ENCODE results near the gene SOSTDC1.
"Not testable (repeated sequence)": the region's sequence is repeated elsewhere in the genome, so short reads cannot be mapped to it uniquely, and the experiment has no call there.

The SOSTDC1 gene

GRCh38 chr7:16492513-16493062 is 27.1 kb upstream of the SOSTDC1 start:
- DNase-seq = no peak
- Mint-ChIP-seq H3K27me3 (peaks cover 0 to 9% of the 10 kb centered on the region in 2 donors), H3K9me3 (no peaks in the 10 kb centered on the region), H3K4me3 (no peak overlapping the region), H3K27ac (no peak overlapping the region), H3K4me1 (ENCODE audit: low read depth in 2 of 2) (no peaks in the 10 kb centered on the region), H3K36me3 (ENCODE audit: insufficient read depth) (no peaks in the 10 kb centered on the region)
- no peak for ATAC-seq (replicated peaks)

GRCh38 chr7:16491148-16491547 is 25.6 kb upstream of the SOSTDC1 start:
- Mint-ChIP-seq H3K9me3 (no peaks in the 10 kb centered on the region), H3K4me1 (ENCODE audit: low read depth in 2 of 2) (no peaks in the 10 kb centered on the region)
- ATAC-seq (replicated peaks) = no peak

GRCh38 chr7:16484453-16485158 is 19.1 kb upstream of the SOSTDC1 start:
- Mint-ChIP-seq H3K27ac (no peak overlapping the region), H3K4me1 (ENCODE audit: low read depth in 2 of 2) (no peaks in the 10 kb centered on the region), H3K9me3 (no peaks in the 10 kb centered on the region), H3K4me3 (no peak overlapping the region), H3K27me3 (no peaks in the 10 kb centered on the region), H3K36me3 (ENCODE audit: insufficient read depth) (no peaks in the 10 kb centered on the region)
- no peak for DNase-seq
- ATAC-seq (replicated peaks) = no peak

More at GRCh38 chr7:16491148-16491547, 25.6 kb upstream of the SOSTDC1 start:
- Mint-ChIP-seq H3K36me3 (ENCODE audit: insufficient read depth) (no peaks in the 10 kb centered on the region), H3K4me3 (no peak overlapping the region), H3K27me3 (peaks cover 0 to 9% of the 10 kb centered on the region in 2 donors), H3K27ac (no peak overlapping the region)
- no peak for DNase-seq

DNA sequence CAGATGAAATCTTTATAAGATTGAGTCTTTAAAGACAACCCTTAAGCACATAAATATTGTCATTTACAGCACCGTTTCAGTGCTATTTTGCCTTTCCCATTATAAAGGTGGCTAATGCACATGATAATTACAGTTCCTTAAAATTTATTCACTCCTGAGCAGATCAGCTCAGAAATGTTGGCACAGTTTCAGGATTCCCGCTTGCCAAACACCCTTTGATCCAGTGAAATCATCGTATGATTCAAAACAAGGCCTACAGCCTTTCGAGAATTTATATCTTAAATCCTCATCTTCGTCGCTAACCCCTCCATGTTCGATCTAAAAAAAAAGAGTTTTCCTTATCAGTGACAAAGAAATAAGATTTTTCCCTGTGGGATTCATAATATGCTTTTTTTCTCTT is 14.1 kb upstream of the SOSTDC1 start:
- Mint-ChIP-seq H3K4me3 (no peak overlapping the region), H3K36me3 (ENCODE audit: insufficient read depth) (no peaks in the 10 kb centered on the region), H3K27me3 (peaks cover 0 to 10% of the 10 kb centered on the region in 2 donors), H3K27ac (no peak overlapping the region), H3K9me3 (no peaks in the 10 kb centered on the region), H3K4me1 (ENCODE audit: low read depth in 2 of 2) (no peaks in the 10 kb centered on the region)
- ATAC-seq (replicated peaks) (no peak), DNase-seq (no peak)

DNA sequence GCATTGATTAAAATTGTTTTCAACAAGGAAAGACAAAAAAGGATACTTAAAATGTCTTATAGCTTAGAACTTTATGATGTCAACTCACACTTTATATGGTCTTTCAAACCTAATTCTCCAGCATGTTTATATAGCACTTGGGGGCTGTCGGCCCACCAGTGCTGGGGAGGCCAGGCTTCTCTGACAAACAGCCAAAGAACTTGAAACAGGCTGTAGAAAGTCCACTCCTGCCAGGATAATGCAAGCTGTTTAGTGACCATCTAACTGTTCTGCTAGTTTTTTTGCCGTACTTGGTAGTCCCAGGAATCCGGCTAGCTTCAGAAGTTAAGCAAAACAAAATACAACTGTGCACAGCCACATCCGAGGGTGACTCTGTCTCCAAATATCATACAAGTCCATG is 13.6 kb upstream of the SOSTDC1 start:
- DNase-seq (no peak), ATAC-seq (replicated peaks) (no peak)
- Mint-ChIP-seq H3K27ac (no peak overlapping the region), H3K27me3 (peaks cover 4 to 15% of the 10 kb centered on the region in 2 donors), H3K36me3 (ENCODE audit: insufficient read depth) (no peaks in the 10 kb centered on the region), H3K9me3 (no peaks in the 10 kb centered on the region), H3K4me1 (ENCODE audit: low read depth in 2 of 2) (no peaks in the 10 kb centered on the region), H3K4me3 (no peak overlapping the region)

- Mint-ChIP-seq H3K4me3 (no peak overlapping the region), H3K27me3 (peaks cover 14 to 19% of the 10 kb centered on the region in 2 donors), H3K36me3 (ENCODE audit: insufficient read depth) (no peaks in the 10 kb centered on the region), H3K27ac (no peak overlapping the region), H3K9me3 (no peaks in the 10 kb centered on the region), H3K4me1 (ENCODE audit: low read depth in 2 of 2) (no peaks in the 10 kb centered on the region)
- ATAC-seq (replicated peaks) (no peak), DNase-seq (no peak)
Observed at GRCh38 chr7:16471933-16472332, 6.4 kb upstream of the SOSTDC1 start.

DNA sequence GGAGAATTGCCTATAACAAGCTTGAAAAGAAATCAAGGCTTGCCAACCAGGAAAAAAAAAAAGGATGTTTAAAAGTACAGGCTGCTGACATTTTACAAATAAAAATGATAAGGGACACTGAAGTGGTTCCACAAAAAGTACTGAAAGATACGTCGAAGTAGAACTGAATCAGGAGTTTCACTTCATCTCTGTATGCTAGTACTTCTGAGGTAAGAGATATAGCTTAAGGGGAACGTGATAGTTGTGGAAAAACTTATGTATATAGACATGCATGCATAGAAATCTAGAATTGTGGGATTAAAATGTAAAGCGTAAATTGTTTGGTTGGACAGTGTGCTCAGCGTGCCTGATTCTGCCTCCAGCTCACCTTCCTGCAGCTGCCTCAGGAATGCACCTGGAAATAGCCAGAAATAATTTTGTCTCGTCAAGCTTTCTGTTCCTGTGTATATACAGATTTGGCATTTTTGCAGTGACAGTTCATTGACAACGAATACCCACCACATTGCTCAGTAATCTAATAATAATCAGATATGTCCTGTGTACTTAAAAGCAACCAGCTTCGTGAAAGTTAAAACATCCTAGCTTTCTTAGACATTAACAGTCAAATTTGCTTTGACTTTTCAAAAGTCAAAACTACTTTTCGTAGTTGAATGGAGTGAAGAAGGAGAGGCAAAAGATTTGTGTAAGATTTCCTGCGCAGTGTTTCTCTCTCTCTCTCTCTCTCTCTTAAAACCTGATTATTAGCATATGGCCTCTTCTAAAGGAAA is 1.4 kb downstream of the SOSTDC1 start:
- H3K4me3 Mint-ChIP-seq = no peak overlapping the region
- DNase-seq (no peak), ATAC-seq (replicated peaks) (no peak)
- H3K27ac Mint-ChIP-seq = no peak overlapping the region
- no peaks in the 10 kb centered on the region for H3K9me3 Mint-ChIP-seq
- no peaks in the 10 kb centered on the region for H3K36me3 Mint-ChIP-seq (ENCODE audit: insufficient read depth)
- H3K27me3 Mint-ChIP-seq = peaks cover 0 to 20% of the 10 kb centered on the region in 2 donors
- no peaks in the 10 kb centered on the region for H3K4me1 Mint-ChIP-seq (ENCODE audit: low read depth in 2 of 2)

GRCh38 chr7:16463520-16463919 is 2.0 kb downstream of the SOSTDC1 start:
- no peak for DNase-seq
- Mint-ChIP-seq H3K9me3 (no peaks in the 10 kb centered on the region), H3K4me3 (no peak overlapping the region)

GRCh38 chr7:16462431-16462889 is 3.1 kb downstream of the SOSTDC1 start:
- Mint-ChIP-seq H3K27ac (no peak overlapping the region), H3K36me3 (ENCODE audit: insufficient read depth) (no peaks in the 10 kb centered on the region), H3K9me3 (no peaks in the 10 kb centered on the region), H3K27me3 (peaks cover 0 to 20% of the 10 kb centered on the region in 2 donors), H3K4me3 (no peak overlapping the region), H3K4me1 (ENCODE audit: low read depth in 2 of 2) (no peaks in the 10 kb centered on the region)
- no peak for DNase-seq
- no peak for ATAC-seq (replicated peaks)

More at GRCh38 chr7:16463520-16463919, 2.0 kb downstream of the SOSTDC1 start:
- no peak for ATAC-seq (replicated peaks)
- Mint-ChIP-seq H3K4me1 (ENCODE audit: low read depth in 2 of 2) (no peaks in the 10 kb centered on the region), H3K27ac (no peak overlapping the region), H3K36me3 (ENCODE audit: insufficient read depth) (no peaks in the 10 kb centered on the region), H3K27me3 (peaks cover 0 to 20% of the 10 kb centered on the region in 2 donors)

DNA sequence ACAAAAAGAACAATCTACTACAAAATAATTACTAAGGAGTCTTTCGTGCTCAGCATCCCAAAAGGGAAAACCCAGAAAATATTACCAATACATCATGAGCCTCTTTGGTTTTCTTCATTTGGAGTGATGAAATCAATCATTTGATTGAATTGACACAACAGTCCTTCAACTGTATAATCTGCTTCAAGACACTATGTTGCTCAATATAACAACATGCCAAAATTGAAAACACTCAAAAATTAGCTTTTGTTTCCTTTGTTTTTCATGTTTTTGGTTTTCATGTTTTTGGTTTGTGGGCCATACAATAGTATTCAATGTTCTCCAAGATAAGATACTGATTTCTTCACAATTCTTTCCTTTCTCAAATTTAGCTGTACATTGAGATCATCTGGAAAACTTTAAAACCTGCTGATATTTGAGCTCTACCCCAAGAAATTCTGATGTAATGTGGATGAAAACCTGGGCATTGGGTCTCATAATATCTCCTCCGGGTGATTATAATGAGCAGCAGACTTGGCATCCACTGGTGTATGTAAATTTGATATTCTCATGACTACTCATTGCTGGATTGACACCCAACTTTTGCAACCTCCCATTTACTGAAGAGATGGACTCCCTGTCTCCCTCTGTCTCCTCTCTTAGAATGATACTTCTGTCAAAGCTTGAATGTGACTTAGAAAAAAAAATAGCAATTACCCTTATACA is 4.6 kb downstream of the SOSTDC1 start:
- Mint-ChIP-seq H3K27ac (no peak overlapping the region), H3K4me1 (ENCODE audit: low read depth in 2 of 2) (peaks cover 3% of the 10 kb centered on the region in 2 donors), H3K27me3 (peaks cover 0 to 20% of the 10 kb centered on the region in 2 donors), H3K9me3 (no peaks in the 10 kb centered on the region), H3K36me3 (ENCODE audit: insufficient read depth) (no peaks in the 10 kb centered on the region), H3K4me3 (no peak overlapping the region)
- ATAC-seq (replicated peaks) = no peak
- DNase-seq = no peak

DNA sequence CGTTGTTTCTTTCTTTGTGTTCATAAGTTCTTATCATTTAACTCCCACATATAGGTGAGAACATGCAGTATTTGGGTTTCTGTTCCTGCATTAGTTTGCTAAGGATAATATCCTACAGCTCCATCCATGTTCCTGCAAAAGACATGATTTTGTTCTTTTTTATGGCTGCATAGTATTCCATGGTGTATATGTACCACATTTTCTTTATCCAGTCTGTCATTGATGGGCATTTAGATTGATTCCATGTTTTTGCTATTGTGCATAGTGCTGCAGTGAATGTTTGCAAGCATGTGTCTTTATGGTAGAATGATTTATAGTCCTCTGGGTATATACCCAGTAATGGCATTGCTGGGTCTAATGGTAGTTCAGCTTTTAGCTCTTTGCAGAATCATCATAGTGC is 9.2 kb downstream of the SOSTDC1 start:
- H3K9me3 Mint-ChIP-seq, H3K4me3 Mint-ChIP-seq: not testable (repeated sequence)

GRCh38 chr7:16455591-16455990 is 9.9 kb downstream of the SOSTDC1 start:
- Mint-ChIP-seq H3K9me3 (no peaks in the 10 kb centered on the region), H3K4me1 (ENCODE audit: low read depth in 2 of 2) (peaks cover 9 to 18% of the 10 kb centered on the region in 2 donors), H3K4me3 (peak overlapping the region in 1 of 2 donors; percentile 48), H3K27me3 (no peaks in the 10 kb centered on the region), H3K27ac (peak overlapping the region; percentile 49 to 83), H3K36me3 (ENCODE audit: insufficient read depth) (no peaks in the 10 kb centered on the region)
- ATAC-seq (replicated peaks) (peak; percentile 52), DNase-seq (no peak)

More for the DNA sequence above, 9.2 kb downstream of the SOSTDC1 start:
- not testable (repeated sequence) for DNase-seq; ATAC-seq (replicated peaks); H3K27ac Mint-ChIP-seq; H3K27me3 Mint-ChIP-seq; H3K36me3 Mint-ChIP-seq (ENCODE audit: insufficient read depth)
- H3K4me1 Mint-ChIP-seq (ENCODE audit: low read depth in 2 of 2) = peaks cover 9 to 18% of the 10 kb centered on the region in 2 donors

DNA sequence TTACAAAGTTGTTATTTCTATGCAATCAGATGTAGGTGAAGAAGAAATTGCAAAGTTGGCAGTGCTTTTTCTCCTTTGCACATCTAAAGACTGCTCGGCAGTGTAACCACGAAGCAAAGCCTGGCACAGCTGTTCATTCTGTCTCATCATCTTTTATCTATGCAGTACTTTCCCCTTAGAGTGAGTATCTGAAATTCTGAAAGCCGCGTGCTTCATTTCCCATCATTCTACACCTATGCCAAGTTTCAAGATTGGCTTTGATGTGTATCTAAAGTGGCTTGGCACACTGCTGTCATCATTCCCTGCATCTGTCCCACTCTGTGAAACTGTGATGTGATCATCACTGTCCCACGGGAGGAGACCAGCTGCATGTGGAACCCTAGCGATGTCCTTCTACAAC is 15.2 kb downstream of the SOSTDC1 start:
- DNase-seq = no peak
- no peaks in the 10 kb centered on the region for H3K27me3 Mint-ChIP-seq
- peaks cover 6 to 9% of the 10 kb centered on the region in 2 donors for H3K4me1 Mint-ChIP-seq (ENCODE audit: low read depth in 2 of 2)
- H3K27ac Mint-ChIP-seq = no peak overlapping the region
- no peaks in the 10 kb centered on the region for H3K36me3 Mint-ChIP-seq (ENCODE audit: insufficient read depth)
- no peak for ATAC-seq (replicated peaks)
- H3K4me3 Mint-ChIP-seq = no peak overlapping the region
- no peaks in the 10 kb centered on the region for H3K9me3 Mint-ChIP-seq

All from effector memory CD8-positive, alpha-beta T cell (primary cell).